Lower leg skin (tissue), 3 donors: ENCODE data around the gene TBC1D21.

ENCODE experiments used
- POLR2A ChIP-seq, 2 donors: fragments of 450-650 bp; IDR thresholded peaks; one replicate each; pipeline ENCODE4 v1.6.1; 2016 to 2017; ENCODE audit warnings: antibody characterized with exemption in 2 of 2, mild to moderate bottlenecking in 1 of 2, moderate library complexity in 1 of 2
- TF ChIP-seq, protein P1 (sequence below), 3 donors: fragments of 450-650 bp; IDR thresholded peaks; one replicate each; pipeline ENCODE4 v1.5.1; 2016; ENCODE audit warnings: antibody characterized with exemption in 3 of 3, mild to moderate bottlenecking in 3 of 3, moderate library complexity in 2 of 3

DNA sequence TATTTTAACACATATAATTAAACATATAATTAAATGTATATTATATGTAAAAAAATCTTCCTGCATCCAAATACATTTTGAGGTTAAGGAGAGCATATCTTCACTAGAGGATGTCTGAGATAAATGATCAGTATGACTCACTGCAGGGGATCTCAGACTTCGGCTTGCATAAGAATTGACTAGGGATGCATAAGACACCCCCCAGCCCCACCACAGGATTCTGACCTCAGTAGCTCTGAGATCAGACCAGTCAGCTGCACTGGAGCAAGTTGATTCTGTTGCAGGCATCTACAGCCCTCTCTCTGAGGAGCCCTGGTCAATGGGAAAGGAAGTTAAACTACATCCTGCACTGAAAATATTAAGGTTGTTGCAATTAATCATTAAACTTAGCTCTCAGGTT, 29.0 kb upstream of the TBC1D21 start:
- TF ChIP-seq, protein P1, sequence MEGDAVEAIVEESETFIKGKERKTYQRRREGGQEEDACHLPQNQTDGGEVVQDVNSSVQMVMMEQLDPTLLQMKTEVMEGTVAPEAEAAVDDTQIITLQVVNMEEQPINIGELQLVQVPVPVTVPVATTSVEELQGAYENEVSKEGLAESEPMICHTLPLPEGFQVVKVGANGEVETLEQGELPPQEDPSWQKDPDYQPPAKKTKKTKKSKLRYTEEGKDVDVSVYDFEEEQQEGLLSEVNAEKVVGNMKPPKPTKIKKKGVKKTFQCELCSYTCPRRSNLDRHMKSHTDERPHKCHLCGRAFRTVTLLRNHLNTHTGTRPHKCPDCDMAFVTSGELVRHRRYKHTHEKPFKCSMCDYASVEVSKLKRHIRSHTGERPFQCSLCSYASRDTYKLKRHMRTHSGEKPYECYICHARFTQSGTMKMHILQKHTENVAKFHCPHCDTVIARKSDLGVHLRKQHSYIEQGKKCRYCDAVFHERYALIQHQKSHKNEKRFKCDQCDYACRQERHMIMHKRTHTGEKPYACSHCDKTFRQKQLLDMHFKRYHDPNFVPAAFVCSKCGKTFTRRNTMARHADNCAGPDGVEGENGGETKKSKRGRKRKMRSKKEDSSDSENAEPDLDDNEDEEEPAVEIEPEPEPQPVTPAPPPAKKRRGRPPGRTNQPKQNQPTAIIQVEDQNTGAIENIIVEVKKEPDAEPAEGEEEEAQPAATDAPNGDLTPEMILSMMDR (IDR thresholded peaks at IDR 0.05) = no peak
- no peak for TF ChIP-seq POLR2A (IDR thresholded peaks at IDR 0.05)
